ENCODE measurements around the gene FUCA1. TPM values are rescaled to one million over a fixed set of nuclear protein-coding genes. Genes with fewer than 3 reads are reported as not detected.
"Not testable (repeated sequence)": the region's sequence is repeated elsewhere in the genome, so short reads cannot be mapped to it uniquely, and the experiment has no call there.

Gene FUCA1
- total RNA-seq, 1 donor: 7.8 TPM

GRCh38 chr1:23862640-23863039, 5.5 kb downstream of the FUCA1 start:
- TF ChIP-seq CTCF (IDR thresholded peaks at IDR 0.05; ENCODE audit: insufficient read depth, low read depth, low read length): no peak
- no peak overlapping the region for H3K4me3 ChIP-seq (ENCODE audit: low read depth, low read length)
- no peak for DNase-seq (ENCODE audit: low read depth)

- H3K4me3 ChIP-seq (ENCODE audit: low read depth, low read length): no peak overlapping the region
- peak; percentile 4 for DNase-seq (ENCODE audit: low read depth)
- peak; percentile 29 for TF ChIP-seq CTCF (IDR thresholded peaks at IDR 0.05; ENCODE audit: insufficient read depth, low read depth, low read length)
Measured at GRCh38 chr1:23854568-23854967, 13.5 kb downstream of the FUCA1 start.

- DNase-seq (ENCODE audit: low read depth); H3K4me3 ChIP-seq (ENCODE audit: low read depth, low read length): not testable (repeated sequence)
Measured at GRCh38 chr1:23853124-23853523, 15.0 kb downstream of the FUCA1 start.

- not testable (repeated sequence) for DNase-seq (ENCODE audit: low read depth); H3K4me3 ChIP-seq (ENCODE audit: low read depth, low read length)
Measured at GRCh38 chr1:23851406-23851805, 16.7 kb downstream of the FUCA1 start.

GRCh38 chr1:23848673-23849616, 19.1 kb downstream of the FUCA1 start:
- no peak for DNase-seq (ENCODE audit: low read depth)
- no peak overlapping the region for H3K4me3 ChIP-seq (ENCODE audit: low read depth, low read length)
- no peak for TF ChIP-seq CTCF (IDR thresholded peaks at IDR 0.05; ENCODE audit: insufficient read depth, low read depth, low read length)

GRCh38 chr1:23847482-23848095, 20.5 kb downstream of the FUCA1 start:
- DNase-seq (ENCODE audit: low read depth); H3K4me3 ChIP-seq (ENCODE audit: low read depth, low read length): not testable (repeated sequence)

- H3K4me3 ChIP-seq (ENCODE audit: low read depth, low read length): no peak overlapping the region
- no peak for DNase-seq (ENCODE audit: low read depth)
- no peak for TF ChIP-seq CTCF (IDR thresholded peaks at IDR 0.05; ENCODE audit: insufficient read depth, low read depth, low read length)
Measured at GRCh38 chr1:23845163-23845562, 22.9 kb downstream of the FUCA1 start.

GRCh38 chr1:23843644-23844043, 24.4 kb downstream of the FUCA1 start:
- TF ChIP-seq CTCF (IDR thresholded peaks at IDR 0.05; ENCODE audit: insufficient read depth, low read depth, low read length): no peak
- H3K4me3 ChIP-seq (ENCODE audit: low read depth, low read length): no peak overlapping the region
- DNase-seq (ENCODE audit: low read depth): no peak
